GM19023 (cell line): ENCODE data around the gene LARGE2.

Experiments used
- ATAC-seq: cut with Tn5 transposase; IDR thresholded peaks from one replicate; pipeline ENCODE4 v1.9.1; 2021; ENCODE audit warnings: mild to moderate bottlenecking, moderate library complexity; ENCODE audit not compliant: unreplicated experiment

LARGE2 gene

DNA sequence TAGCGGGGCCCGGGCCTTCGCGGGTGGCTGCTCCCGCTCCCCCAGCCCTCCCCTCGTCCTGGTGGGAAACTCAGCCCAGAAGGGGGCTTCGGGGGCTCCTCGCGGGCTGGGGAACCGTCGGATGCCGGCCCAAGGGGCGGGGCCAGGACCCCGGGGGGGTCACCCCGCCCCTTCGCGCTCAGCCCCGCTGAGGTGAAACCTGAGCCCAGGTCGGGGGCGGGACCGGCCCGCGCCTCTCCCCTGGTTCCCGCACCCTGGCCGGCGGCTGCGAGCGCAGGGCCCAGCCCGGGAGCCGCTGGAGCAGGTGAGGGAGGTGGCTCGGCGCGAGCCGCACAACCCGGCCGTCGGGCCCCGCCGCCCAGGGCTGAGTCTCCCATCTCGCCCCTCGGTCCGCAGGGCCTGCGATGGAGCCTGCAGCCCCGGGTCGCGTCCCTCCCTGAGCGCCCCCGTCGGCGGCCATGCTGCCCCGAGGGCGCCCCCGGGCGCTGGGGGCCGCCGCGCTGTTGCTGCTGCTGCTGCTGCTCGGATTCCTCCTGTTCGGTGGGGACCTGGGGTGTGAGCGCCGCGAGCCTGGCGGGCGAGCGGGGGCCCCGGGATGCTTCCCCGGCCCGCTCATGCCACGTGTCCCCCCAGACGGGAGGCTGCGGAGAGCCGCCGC lies at the start of gene LARGE2:
TSS of gene LARGE2 (plus strand) at position 232 of the 658 bp plus-strand sequence. CDS start at position 459, 227 bp downstream.
- no peak for ATAC-seq

DNA sequence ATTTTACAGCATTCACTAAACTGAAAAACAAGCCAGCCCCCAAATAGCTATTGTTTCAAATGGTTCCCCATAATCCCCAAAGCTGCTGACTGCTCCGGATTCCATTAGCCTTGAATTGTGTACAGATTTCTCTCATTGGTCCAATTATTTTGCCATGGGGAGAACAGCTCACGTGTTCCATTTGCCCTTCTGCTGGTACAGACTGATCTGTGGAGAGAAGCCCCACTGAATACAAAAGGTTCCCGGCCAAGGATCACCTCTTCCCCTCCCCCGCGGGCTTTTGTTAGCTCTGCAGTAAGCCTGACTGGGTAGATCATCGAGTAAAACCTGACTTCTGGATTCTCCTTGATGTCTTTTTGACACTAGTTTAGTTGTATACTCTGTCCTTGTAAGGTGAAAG lies 46.1 kb upstream of the LARGE2 start:
- no peak for ATAC-seq

DNA sequence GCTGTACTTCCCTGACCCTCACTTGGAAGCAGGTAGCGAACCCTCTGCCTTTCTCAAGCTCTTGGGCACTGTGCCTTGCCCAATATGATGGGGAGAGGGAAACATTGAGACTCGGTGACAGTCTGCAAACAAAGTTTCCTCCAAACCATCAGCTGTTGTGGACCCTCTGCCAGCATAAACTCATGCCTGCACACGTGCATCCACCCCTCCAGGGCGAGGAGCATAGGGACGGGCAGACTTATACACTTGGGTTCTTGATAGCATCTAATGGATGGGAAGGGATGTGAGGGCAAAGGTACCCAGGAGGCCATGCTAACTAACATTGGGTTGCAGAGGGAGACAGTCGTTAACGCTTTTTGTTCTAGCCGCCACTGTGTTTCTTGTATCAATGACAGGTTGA lies 45.2 kb upstream of the LARGE2 start:
- ATAC-seq, result no peak

- ATAC-seq, result no peak
Measured at GRCh38 chr11:45877845-45878244, 44.6 kb upstream of the LARGE2 start.

- no peak for ATAC-seq
Measured at GRCh38 chr11:45879803-45880686, 42.4 kb upstream of the LARGE2 start.

- ATAC-seq, result no peak
Measured at GRCh38 chr11:45880772-45881570, 41.5 kb upstream of the LARGE2 start.

- ATAC-seq, result no peak
Measured at GRCh38 chr11:45881708-45882368, 40.6 kb upstream of the LARGE2 start.

DNA sequence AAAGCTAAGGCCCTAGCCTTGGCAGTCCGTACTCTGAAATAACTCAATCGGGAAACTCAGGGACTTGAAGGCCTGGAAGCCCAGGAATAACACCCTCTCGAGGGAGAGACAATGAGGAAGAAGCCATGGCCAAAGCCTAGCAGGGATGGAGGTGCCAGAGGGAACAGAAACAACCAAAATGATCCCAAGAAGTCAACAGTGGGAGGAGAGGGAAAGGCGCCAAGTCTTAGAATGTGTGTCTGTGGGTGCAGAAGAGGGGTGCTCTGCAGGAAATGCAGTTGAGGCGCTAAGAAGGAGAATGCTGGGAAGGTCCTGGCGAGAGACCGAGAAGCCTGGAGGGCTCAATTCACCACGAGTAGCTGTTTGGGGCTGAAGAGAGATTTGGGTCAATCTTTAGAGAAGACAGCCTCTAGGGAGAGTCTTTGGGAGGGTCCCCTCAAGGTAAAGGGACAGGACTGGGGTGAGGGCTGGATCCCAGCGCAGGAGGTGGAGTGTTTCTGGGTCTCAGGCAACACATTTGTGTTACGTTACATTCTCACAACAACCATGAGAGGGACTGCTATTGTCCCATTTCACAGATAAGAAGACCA lies 37.8 kb upstream of the LARGE2 start:
- no peak for ATAC-seq

- peak; percentile 56 for ATAC-seq
Measured at GRCh38 chr11:45885274-45885920, 37.1 kb upstream of the LARGE2 start, which contains the start of gene MAPK8IP1. Gene MAPK8IP1, plus strand, starts transcription at chr11:45885651. Its CDS starts 170 bp downstream, at chr11:45885821.

- no peak for ATAC-seq
Measured at GRCh38 chr11:45885921-45886721, 36.3 kb upstream of the LARGE2 start.

DNA sequence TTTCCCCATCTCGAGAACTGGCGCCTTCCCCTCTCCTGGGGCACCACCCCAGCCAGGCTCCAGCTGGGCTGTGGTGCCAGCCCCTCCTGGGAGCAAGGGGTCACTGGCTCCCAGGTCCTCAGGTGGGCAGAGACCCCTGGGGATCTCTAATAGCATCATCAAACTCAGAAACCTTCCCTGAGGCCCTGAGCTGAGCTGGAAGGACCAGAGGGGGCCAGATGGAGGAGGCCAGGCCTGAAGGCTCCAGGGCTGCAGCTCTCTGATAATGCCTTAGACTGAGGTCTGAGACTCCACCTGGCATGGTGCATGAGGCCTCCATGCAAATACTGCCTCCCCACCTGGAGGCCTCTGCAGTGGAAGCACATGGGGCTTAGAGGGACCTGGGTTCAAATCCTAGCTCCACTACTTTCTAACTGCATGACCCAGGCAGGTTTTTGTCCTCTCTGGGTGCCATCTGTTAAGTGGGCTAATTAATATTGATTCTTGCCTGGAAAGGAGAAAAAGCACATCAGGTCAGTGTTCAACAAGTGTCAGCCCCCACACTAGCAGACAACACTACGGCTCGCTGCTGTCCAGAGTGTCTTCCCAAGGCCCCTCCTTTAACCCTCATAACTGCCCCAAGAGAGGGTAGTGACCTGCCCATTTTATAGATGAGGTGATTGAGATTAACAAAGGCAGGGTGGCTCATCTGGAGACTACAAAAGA lies 35.5 kb upstream of the LARGE2 start:
- ATAC-seq, result no peak

GRCh38 chr11:45887587-45887986 lies 34.9 kb upstream of the LARGE2 start:
- ATAC-seq, result no peak

- ATAC-seq, result no peak
Measured at GRCh38 chr11:45889555-45889954, 32.9 kb upstream of the LARGE2 start.

DNA sequence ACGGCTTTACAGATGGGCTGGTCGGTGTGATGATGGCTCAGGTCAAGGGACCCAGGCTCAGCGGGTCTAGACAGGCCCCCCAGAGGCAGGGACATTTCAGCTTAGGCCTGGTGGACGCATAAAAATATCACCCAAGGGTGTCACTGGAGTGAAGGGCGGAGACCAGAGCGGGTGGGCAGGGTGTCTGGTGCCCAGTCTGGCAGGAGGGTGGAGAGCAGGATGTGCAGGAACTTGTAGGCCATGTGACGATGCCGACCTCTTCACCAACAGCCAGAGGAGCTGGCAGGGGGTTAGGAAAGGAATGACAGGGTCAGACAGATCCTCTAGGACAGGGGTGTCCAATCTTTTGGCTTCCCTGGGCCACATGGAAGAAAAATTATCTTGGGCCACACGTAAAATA lies 32.5 kb upstream of the LARGE2 start:
- ATAC-seq, result no peak

GRCh38 chr11:45890886-45891550 lies 31.4 kb upstream of the LARGE2 start:
- no peak for ATAC-seq

DNA sequence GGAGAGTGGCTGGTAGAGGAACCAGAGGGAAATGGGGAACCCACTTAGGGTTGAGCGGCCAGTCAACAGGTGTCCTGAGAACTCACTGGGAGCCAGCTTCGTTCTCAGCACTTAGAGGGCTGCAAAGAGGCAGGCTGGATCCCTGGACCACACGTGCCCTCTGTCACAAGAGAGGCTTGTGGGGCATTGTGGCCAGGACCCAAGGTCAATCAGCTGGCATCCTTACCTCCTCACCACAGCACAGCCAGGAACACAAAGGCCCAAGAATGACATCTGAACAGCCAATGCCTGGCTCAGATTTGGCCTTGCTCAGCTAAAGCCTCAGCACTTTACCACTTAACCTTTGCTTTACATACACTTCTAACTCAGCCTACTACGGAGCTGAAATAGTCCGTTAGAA lies 29.6 kb upstream of the LARGE2 start:
- ATAC-seq, result no peak

DNA sequence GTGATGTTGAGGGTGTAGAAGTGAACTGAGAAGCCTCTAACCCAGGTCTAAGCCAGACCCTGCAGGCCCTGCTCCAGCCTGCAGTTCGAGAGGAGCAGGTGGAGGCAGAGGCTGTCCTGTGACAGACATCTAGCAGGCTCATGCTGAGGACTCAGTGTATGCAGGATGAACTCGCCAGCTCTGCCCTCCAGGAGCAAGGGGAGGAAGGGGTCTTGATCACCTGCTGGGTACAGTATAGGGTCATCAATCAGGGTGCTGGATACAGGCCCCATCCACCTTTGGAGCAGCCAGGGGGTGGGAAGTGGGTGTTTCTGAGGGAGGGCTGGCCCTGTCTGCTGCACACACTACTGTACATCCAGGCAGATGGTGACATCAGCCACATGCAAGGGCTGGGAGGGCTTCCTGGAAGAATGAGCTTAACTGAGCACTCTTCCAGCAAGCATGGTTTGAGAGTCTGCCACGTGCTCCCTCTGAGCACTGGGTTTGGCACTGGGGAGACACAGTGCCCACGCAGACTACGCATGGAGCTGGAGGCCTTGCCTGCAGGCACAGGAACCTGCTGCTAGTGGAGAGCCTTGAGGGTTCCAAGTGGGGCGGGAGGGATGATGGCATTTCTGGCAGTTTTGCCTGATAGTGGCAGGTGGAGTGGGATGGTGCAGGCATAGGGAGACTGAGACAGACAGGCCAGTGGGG lies 27.8 kb upstream of the LARGE2 start:
- no peak for ATAC-seq
